H7 (cell line): ENCODE results near the gene ZNF827. TPM values are rescaled to one million over a fixed set of nuclear protein-coding genes. Genes with fewer than 3 reads are reported as not detected.

Experiments used
- DNase-seq: peaks from one replicate; pipeline ENCODE4 v3.0.0; 2012
- H3K27me3 ChIP-seq: 2 replicates; pipeline ENCODE4 v1.6.0; 2011; ENCODE audit warnings: mild to moderate bottlenecking, low read length; ENCODE audit not compliant: control insufficient read depth, insufficient read depth
- H3K36me3 ChIP-seq: replicated peaks from 2 replicates; pipeline ENCODE4 v1.5.1; 2011; ENCODE audit warnings: low read length; ENCODE audit not compliant: control insufficient read depth, insufficient read depth
- H3K4me3 ChIP-seq: 2 replicates; pipeline ENCODE4 v1.5.1; 2011; ENCODE audit warnings: low read depth, mild to moderate bottlenecking, control low read depth, low read length, moderate library complexity; ENCODE audit not compliant: insufficient read depth
- total RNA-seq: library from RNA; depleted of rRNA; stranded (reverse); fragments of >200 nt; shearing (Covaris generic); gene quantifications from 2 replicates; pipeline ENCODE4 v1.2.3, GENCODE V29; 2014

Gene ZNF827
- total RNA-seq, 1 experiment from 2014 or later, result 6.2 TPM

GRCh38 chr4:145808021-145808650 lies 130.5 kb downstream of the ZNF827 start:
- H3K36me3 ChIP-seq, result peaks cover 5% of the 10 kb centered on the region
- no peak overlapping the region for H3K4me3 ChIP-seq
- H3K27me3 ChIP-seq, result no peaks in the 10 kb centered on the region
- DNase-seq, result peak; percentile 13

GRCh38 chr4:145805490-145805889 lies 133.1 kb downstream of the ZNF827 start:
- Histone ChIP-seq H3K36me3 (no peaks in the 10 kb centered on the region; the same call in 1 of the 2 replicates), H3K27me3 (no peaks in the 10 kb centered on the region), H3K4me3 (no peak overlapping the region)
- no peak for DNase-seq

DNA sequence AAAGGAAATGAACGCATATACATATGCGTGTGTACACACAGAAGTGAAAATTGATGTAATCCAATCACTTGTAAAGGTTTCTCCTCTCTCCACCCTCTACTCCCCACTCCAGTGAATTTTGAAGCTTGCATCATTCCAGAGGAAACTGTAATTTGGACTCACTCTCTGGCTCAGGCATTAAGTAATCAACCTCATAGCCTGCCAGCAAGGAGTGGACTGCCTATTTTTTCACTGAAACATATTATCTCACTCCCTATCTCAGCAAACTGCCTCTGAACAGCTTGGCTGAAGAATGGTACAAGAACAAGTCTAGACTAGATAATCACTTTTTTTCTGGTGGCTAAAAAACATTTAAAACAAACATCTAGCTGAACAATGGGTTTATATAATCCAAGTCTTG lies 134.5 kb downstream of the ZNF827 start:
- no peaks in the 10 kb centered on the region for H3K27me3 ChIP-seq
- DNase-seq, result no peak
- no peak overlapping the region for H3K4me3 ChIP-seq
- H3K36me3 ChIP-seq, result no peaks in the 10 kb centered on the region; the same call in 1 of the 2 replicates

DNA sequence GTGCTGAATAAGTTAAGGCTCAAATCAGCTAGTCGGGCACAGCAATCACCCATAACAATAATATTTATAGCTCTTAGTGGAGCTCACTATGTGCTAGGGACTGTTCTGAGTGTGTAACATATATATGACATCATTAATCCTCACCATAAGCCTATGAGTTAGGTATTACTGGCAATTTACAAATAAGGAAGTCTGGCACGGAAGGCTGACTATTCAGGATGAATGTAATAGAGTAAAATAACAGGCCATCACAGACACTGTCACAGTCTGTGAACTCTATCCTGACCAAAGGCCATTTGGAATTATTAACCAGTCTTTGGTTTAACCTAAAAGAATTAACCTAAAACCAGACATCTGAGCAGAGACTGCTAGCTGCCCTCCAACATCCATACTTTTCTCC lies 139.4 kb downstream of the ZNF827 start:
- H3K4me3 ChIP-seq, result no peak overlapping the region
- no peaks in the 10 kb centered on the region for H3K36me3 ChIP-seq
- DNase-seq, result no peak
- H3K27me3 ChIP-seq, result no peaks in the 10 kb centered on the region

DNA sequence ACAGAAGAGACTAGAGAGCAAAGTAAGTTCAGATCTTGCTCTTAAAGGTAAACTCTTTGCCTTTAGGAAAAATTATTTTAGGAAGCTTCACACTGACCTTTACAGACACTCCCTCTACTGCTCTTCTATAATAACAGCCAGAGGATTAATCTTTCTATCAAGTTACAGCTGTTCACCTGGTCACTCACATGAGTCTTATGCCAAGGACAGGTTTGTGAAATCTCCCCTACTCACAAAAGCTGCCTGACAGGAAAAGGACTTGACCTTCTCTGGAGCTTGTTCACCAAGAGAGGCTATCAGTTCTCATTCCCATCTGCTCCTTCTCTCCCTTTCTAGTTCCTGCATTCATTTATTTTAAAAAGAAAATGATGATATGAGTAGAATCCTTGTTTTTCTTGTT lies 141.3 kb downstream of the ZNF827 start:
- no peaks in the 10 kb centered on the region for H3K27me3 ChIP-seq
- H3K36me3 ChIP-seq, result no peaks in the 10 kb centered on the region
- DNase-seq, result no peak
- H3K4me3 ChIP-seq, result no peak overlapping the region

DNA sequence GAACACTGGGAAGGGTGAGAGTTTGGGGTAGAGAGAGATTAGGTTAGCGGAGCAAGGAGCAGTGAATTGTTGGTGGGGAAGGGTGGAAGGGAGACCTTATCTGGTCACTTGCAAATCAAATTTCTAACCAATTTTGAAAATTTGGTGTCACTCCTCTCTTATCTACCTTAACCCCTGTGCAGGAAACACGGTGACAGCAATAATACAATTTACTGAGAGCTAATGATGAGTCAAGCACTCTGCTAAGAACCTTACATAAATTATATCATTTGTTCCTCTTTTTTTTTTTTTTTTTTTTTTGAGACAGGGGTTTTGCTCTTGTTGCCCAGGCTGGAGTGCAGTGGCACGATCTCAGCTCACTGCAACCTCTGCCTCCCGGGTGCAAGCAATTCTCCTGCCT lies 142.3 kb downstream of the ZNF827 start:
- DNase-seq, result no peak
- Histone ChIP-seq H3K36me3 (no peaks in the 10 kb centered on the region), H3K27me3 (no peaks in the 10 kb centered on the region), H3K4me3 (no peak overlapping the region)

- Histone ChIP-seq H3K27me3 (no peaks in the 10 kb centered on the region), H3K4me3 (no peak overlapping the region), H3K36me3 (no peaks in the 10 kb centered on the region)
- no peak for DNase-seq
Observed at GRCh38 chr4:145795521-145795920, 143.1 kb downstream of the ZNF827 start.

GRCh38 chr4:145792429-145792828 lies 146.2 kb downstream of the ZNF827 start:
- no peaks in the 10 kb centered on the region for H3K27me3 ChIP-seq
- no peak overlapping the region for H3K4me3 ChIP-seq
- no peak for DNase-seq
- no peaks in the 10 kb centered on the region for H3K36me3 ChIP-seq

GRCh38 chr4:145791988-145792387 lies 146.6 kb downstream of the ZNF827 start:
- H3K4me3 ChIP-seq, result no peak overlapping the region
- H3K27me3 ChIP-seq, result no peaks in the 10 kb centered on the region
- DNase-seq, result no peak
- H3K36me3 ChIP-seq, result no peaks in the 10 kb centered on the region

- 0 out of 2 replicates have a peak, but pooled peaks cover 2% of the 10 kb centered on the region for H3K36me3 ChIP-seq
- no peaks in the 10 kb centered on the region for H3K27me3 ChIP-seq
- no peak for DNase-seq
- no peak overlapping the region for H3K4me3 ChIP-seq
Observed at GRCh38 chr4:145788755-145789154, 149.9 kb downstream of the ZNF827 start.

- Histone ChIP-seq H3K36me3 (peaks cover 3% of the 10 kb centered on the region; the same call in 1 of the 2 replicates), H3K4me3 (no peak overlapping the region), H3K27me3 (no peaks in the 10 kb centered on the region)
- no peak for DNase-seq
Observed at GRCh38 chr4:145786830-145787229, 151.8 kb downstream of the ZNF827 start.

- H3K36me3 ChIP-seq, result peaks cover 3% of the 10 kb centered on the region; the same call in 1 of the 2 replicates
- H3K4me3 ChIP-seq, result no peak overlapping the region
- no peaks in the 10 kb centered on the region for H3K27me3 ChIP-seq
- no peak for DNase-seq
Observed at GRCh38 chr4:145786261-145786660, 152.4 kb downstream of the ZNF827 start.

DNA sequence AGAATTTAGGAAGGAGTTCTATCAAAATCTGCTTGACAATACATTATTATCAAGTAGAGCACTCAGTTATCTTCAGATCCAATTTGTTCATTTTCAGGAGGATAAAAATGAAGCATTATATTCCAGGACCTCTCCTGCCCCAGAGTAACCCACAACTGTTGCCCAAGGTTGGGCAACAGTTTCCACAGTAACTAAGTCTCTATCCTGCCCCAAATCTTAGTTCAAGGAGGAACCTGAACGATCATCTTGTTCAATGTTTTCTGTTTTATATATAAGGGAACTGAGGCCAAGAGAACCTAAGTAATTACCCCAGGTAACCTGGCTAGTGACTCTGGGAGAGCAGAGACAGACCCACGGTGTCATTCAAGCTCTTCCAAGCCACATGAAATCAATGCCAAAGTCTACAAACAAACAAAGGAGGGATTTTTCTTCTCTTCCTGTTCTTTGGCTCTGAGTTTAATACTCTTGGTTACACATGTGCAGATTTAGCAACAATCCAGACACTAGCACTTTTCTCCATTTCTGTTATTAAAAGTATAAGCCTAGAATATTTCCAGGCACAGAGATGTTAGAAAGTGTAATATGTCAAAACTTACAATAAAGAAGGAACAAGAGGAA lies 153.1 kb downstream of the ZNF827 start:
- no peaks in the 10 kb centered on the region for H3K27me3 ChIP-seq
- no peak for DNase-seq
- peaks cover 3% of the 10 kb centered on the region; the same call in 1 of the 2 replicates for H3K36me3 ChIP-seq
- H3K4me3 ChIP-seq, result no peak overlapping the region

- Histone ChIP-seq H3K36me3 (peaks cover 3% of the 10 kb centered on the region; the same call in 1 of the 2 replicates), H3K4me3 (no peak overlapping the region), H3K27me3 (no peaks in the 10 kb centered on the region)
- no peak for DNase-seq
Observed at GRCh38 chr4:145784036-145784435, 154.6 kb downstream of the ZNF827 start.

DNA sequence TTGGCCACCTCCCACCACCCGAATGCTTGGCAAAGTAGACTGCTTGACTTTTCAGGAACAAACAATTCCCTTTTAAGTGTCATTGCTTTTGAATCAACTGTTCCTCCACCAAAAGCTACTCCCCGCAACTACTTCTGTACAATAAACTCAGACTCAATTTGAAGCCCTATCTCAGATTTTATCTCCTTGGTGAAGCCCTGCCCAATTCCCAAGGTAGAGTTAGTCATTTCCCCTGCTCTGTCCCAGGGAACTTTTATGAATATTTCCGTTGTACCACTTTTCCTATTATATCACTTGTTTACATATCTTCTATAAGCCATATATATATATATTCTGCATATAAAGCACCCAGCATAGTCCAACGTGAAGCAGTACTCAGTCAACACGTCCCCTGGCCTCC lies 155.9 kb downstream of the ZNF827 start:
- H3K4me3 ChIP-seq, result no peak overlapping the region
- no peak for DNase-seq
- H3K27me3 ChIP-seq, result no peaks in the 10 kb centered on the region
- H3K36me3 ChIP-seq, result peaks cover 3% of the 10 kb centered on the region
